A549 (cell line): Measurements from ENCODE around the gene PRLR. TPM values are rescaled to one million over a fixed set of nuclear protein-coding genes. Genes with fewer than 3 reads are reported as not detected.

Source experiments
- ATAC-seq, 2 experiments: fragments of 200-7000 bp in 1 of 2; fragments of >200 bp in 1 of 2; cut with Nextera tagmentation in 1 of 2; cut with Tn5 transposase in 1 of 2; 3 replicates each; pipeline versions ENCODE4 v1.8.0 to v1.9.1; 2018 to 2020; ENCODE audit warnings: mild to moderate bottlenecking in 1 of 2, moderate library complexity in 1 of 2
- CTCF ChIA-PET: fragments of 300-600 bp; sonication (Branson Sonifier 250); formaldehyde crosslinking; extraction: SDS; loops from one replicate; lab custom pipeline; 2021; ENCODE audit warnings: antibody characterized with exemption, inconsistent platforms; lab: Yijun Ruan, JAX
- POLR2A ChIA-PET: fragments of 350-600 bp; formaldehyde crosslinking; extraction: SDS; loops from one replicate; lab custom pipeline; 2021; ENCODE audit warnings: antibody characterized with exemption, inconsistent platforms; lab: Yijun Ruan, JAX
- DNase-seq, 2 experiments: peaks; one replicate each; pipeline versions ENCODE4 v3.0.0 to v3.0.0-alpha.2; 2011 to 2016; ENCODE audit warnings: low read depth in 1 of 2, low spot score in 1 of 2
- FAIRE-seq: peaks from 2 replicates; lab custom pipeline; 2011; peaks lifted over from hg19 to GRCh38; lab: Jason Lieb, UNC
- H3K27ac ChIP-seq, 2 experiments: fragments of >200 bp; sonication (Bioruptor Twin); formaldehyde crosslinking; 3 replicates each; pipeline ENCODE4 v1.5.1; 2016 to 2017
- H3K4me1 ChIP-seq: fragments of >200 bp; sonication (Bioruptor Twin); formaldehyde crosslinking; 3 replicates; pipeline ENCODE4 v1.6.1; 2016
- H3K4me2 ChIP-seq: fragments of >200 bp; sonication (Bioruptor Twin); formaldehyde crosslinking; 3 replicates; pipeline ENCODE4 v1.6.1; 2016
- H3K4me3 ChIP-seq: fragments of >200 bp; sonication (Bioruptor Twin); formaldehyde crosslinking; 3 replicates; pipeline ENCODE4 v1.5.1; 2016
- H3K9me3 ChIP-seq: fragments of >200 bp; sonication (Bioruptor Twin); formaldehyde crosslinking; 3 replicates; pipeline ENCODE4 v1.6.1; 2016
- ATOH8 ChIP-seq: fragments of 250-450 bp; sonication (Bioruptor Pico); IDR thresholded peaks from 2 replicates; pipeline ENCODE4 v1.5.0; 2020; ENCODE audit warnings: low read depth, mild to moderate bottlenecking, moderate library complexity
- CHD2 ChIP-seq: fragments of 150-350 bp; IDR thresholded peaks from 2 replicates; pipeline ENCODE4 v1.6.1; 2014; ENCODE audit warnings: low read length; ENCODE audit not compliant: partially characterized antibody
- EHMT2 ChIP-seq: fragments of 200-600 bp; sonication (generic); IDR thresholded peaks from 2 replicates; pipeline ENCODE4 v1.6.1; 2016; ENCODE audit warnings: antibody characterized with exemption, low read depth, mild to moderate bottlenecking, moderate library complexity
- ELK1 ChIP-seq: fragments of 150-350 bp; IDR thresholded peaks from 2 replicates; pipeline ENCODE4 v1.6.1; 2014; ENCODE audit warnings: low read depth, mild to moderate bottlenecking, low read length
- EP300 ChIP-seq, 2 experiments: fragments of >200 bp; sonication (Bioruptor Twin); formaldehyde crosslinking; IDR thresholded peaks; 2 replicates in 1 of 2; 3 replicates in 1 of 2; pipeline ENCODE4 v1.6.1; 2016 to 2017
- FOSL2 ChIP-seq, 2 experiments: fragments of 450-650 bp in 1 of 2; fragments of >200 bp in 1 of 2; sonication (Bioruptor Twin) in 1 of 2; formaldehyde crosslinking; IDR thresholded peaks; 2 replicates each; pipeline versions ENCODE4 v1.5.0 to v1.6.1; 2016 to 2020; ENCODE audit warnings: mild to moderate bottlenecking in 1 of 2, moderate library complexity in 1 of 2
- FOXS1 ChIP-seq: fragments of 250-450 bp; sonication (Bioruptor Pico); IDR thresholded peaks from 2 replicates; pipeline ENCODE4 v1.5.0; 2020; ENCODE audit warnings: mild to moderate bottlenecking, moderate library complexity
- HOXB13 ChIP-seq: fragments of 250-450 bp; sonication (Bioruptor Pico); IDR thresholded peaks from 2 replicates; pipeline ENCODE4 v1.5.0; 2020; ENCODE audit warnings: low read depth, mild to moderate bottlenecking, moderate library complexity
- MAFK ChIP-seq: fragments of 450-650 bp; IDR thresholded peaks from 2 replicates; pipeline ENCODE4 v1.6.1; 2014; ENCODE audit not compliant: partially characterized antibody
- MYC ChIP-seq: IDR thresholded peaks from 2 replicates; pipeline ENCODE4 v1.6.1; 2012; ENCODE audit warnings: mild to moderate bottlenecking, inconsistent platforms, low read length, improper control_type of control experiment, borderline replicate concordance
- NFE2L2 ChIP-seq: fragments of 150-350 bp; conservative IDR thresholded peaks from 2 replicates; pipeline ENCODE4 v1.6.1; 2014; ENCODE audit warnings: low read length
- NPAS2 ChIP-seq: fragments of 250-450 bp; sonication (Bioruptor Pico); IDR thresholded peaks from 2 replicates; pipeline ENCODE4 v1.8.0; 2022; ENCODE audit warnings: mild to moderate bottlenecking, moderate library complexity, borderline replicate concordance
- POLR2AphosphoS2 ChIP-seq: conservative IDR thresholded peaks from 2 replicates; pipeline ENCODE4 v1.6.1; 2012; ENCODE audit warnings: low read length, improper control_type of control experiment, inconsistent platforms
- RAD21 ChIP-seq, 2 experiments: fragments of >200 bp in 1 of 2; sonication (Bioruptor Twin) in 1 of 2; formaldehyde crosslinking in 1 of 2; IDR thresholded peaks in 1 of 2; conservative IDR thresholded peaks in 1 of 2; 2 replicates in 1 of 2; 3 replicates in 1 of 2; pipeline ENCODE4 v1.6.1; 2012 to 2018; ENCODE audit warnings: inconsistent platforms in 1 of 2
- RARB ChIP-seq: fragments of 250-450 bp; sonication (Bioruptor Pico); IDR thresholded peaks from 2 replicates; pipeline ENCODE4 v1.8.0; 2021; ENCODE audit warnings: mild to moderate bottlenecking, moderate library complexity
- REST ChIP-seq: fragments of 200-600 bp; sonication (generic); IDR thresholded peaks from 2 replicates; pipeline ENCODE4 v1.6.1; 2016; ENCODE audit warnings: antibody characterized with exemption, mild to moderate bottlenecking, moderate library complexity
- RFX5 ChIP-seq: fragments of 450-650 bp; IDR thresholded peaks from 2 replicates; pipeline ENCODE4 v1.7.1; 2014; ENCODE audit warnings: antibody characterized with exemption, mild to moderate bottlenecking, moderate library complexity
- RNF2 ChIP-seq: fragments of 200-600 bp; sonication (generic); IDR thresholded peaks from 2 replicates; pipeline ENCODE4 v1.6.1; 2016; ENCODE audit warnings: low read depth, mild to moderate bottlenecking, antibody characterized with exemption, moderate library complexity, borderline replicate concordance
- TP53 ChIP-seq: fragments of 250-450 bp; sonication (Bioruptor Pico); IDR thresholded peaks from 2 replicates; pipeline ENCODE4 v1.5.0; 2021; ENCODE audit warnings: mild to moderate bottlenecking, moderate library complexity
- ZNF302 ChIP-seq: fragments of 250-450 bp; sonication (Bioruptor Pico); IDR thresholded peaks from 2 replicates; pipeline ENCODE4 v1.9.0; 2021; ENCODE audit warnings: inconsistent platforms, mild to moderate bottlenecking, moderate library complexity
- ZSCAN20 ChIP-seq: fragments of 250-450 bp; sonication (Bioruptor Pico); IDR thresholded peaks from 2 replicates; pipeline ENCODE4 v1.8.0; 2022; ENCODE audit warnings: mild to moderate bottlenecking, moderate library complexity
- WGBS: methylation state at CpG from one replicate; pipeline ENCODE4 v1.1.6; 2017; ENCODE audit errors: missing lambda C conversion rate; 5-methylcytosine and 5-hydroxymethylcytosine counted together
- polyA plus RNA-seq, 4 experiments: library from polyadenylated mRNA; depleted of rRNA in 3 of 4; stranded (reverse); fragments of >200 nt; fragmentation: RNase III in 1 of 4; extraction: RNeasy Plus Mini Kit Qiagen cat#74134 plus additional on column Dnase treatment in 1 of 4; gene quantifications; 2 replicates in 3 of 4; 3 replicates in 1 of 4; pipeline ENCODE4 v1.2.3, GENCODE V29; 2011 to 2017
- TF ChIP-seq, protein P1 (sequence below): IDR thresholded peaks from 2 replicates; pipeline ENCODE4 v1.6.1; 2012; ENCODE audit warnings: low read depth, borderline replicate concordance

Gene PRLR
- polyA plus RNA-seq, 2 of the 4 experiments (the other 2 are of a cell fraction) = 0.09 TPM; not detected in 1

GRCh38 chr5:35082530-35082929, 147.8 kb downstream of the PRLR start:
- FAIRE-seq = no peak
- POLR2A ChIA-PET = no interaction called here
- WGBS = 23% methylated on average over 3 of the region's 3 CpGs
- no peak for TF ChIP-seq NPAS2
- no peak for TF ChIP-seq RNF2
- TF ChIP-seq, protein P1, sequence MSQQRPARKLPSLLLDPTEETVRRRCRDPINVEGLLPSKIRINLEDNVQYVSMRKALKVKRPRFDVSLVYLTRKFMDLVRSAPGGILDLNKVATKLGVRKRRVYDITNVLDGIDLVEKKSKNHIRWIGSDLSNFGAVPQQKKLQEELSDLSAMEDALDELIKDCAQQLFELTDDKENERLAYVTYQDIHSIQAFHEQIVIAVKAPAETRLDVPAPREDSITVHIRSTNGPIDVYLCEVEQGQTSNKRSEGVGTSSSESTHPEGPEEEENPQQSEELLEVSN = no peak
- TF ChIP-seq RFX5 = no peak
- no peak for TF ChIP-seq HOXB13 (CRISPR knock-in tag)
- no peak for TF ChIP-seq ATOH8 (CRISPR knock-in tag)
- TF ChIP-seq EP300 (IDR thresholded peaks at IDR 0.05) = no peak
- no peak for TF ChIP-seq FOXS1
- no peak for TF ChIP-seq MYC
- TF ChIP-seq RARB (CRISPR knock-in tag) = no peak
- no peak for TF ChIP-seq ELK1
- no peak for TF ChIP-seq MAFK
- no peak for TF ChIP-seq REST
- no peak for TF ChIP-seq NFE2L2
- TF ChIP-seq EHMT2 = no peak
- TF ChIP-seq, all 56 proteins: peak for 0
- ATAC-seq = no peak
- no peak for DNase-seq
- Histone ChIP-seq H3K4me2 (no peak overlapping the region), H3K4me1 (no peaks in the 10 kb centered on the region), H3K27ac (no peak overlapping the region), H3K9me3 (no peaks in the 10 kb centered on the region), H3K4me3 (no peak overlapping the region)
- CTCF ChIA-PET = interaction anchor here (0.7 to 1.0 kb wide), 2 partner anchors 39 to 620 kb away, joined by 3 read pairs; no protein-coding TSS in a partner anchor

- TF ChIP-seq RFX5 (no peak), ZNF302 (CRISPR knock-in tag) (no peak), RNF2 (no peak), RAD21 (conservative IDR thresholded peaks at IDR 0.05 in 1 of 2, IDR thresholded peaks at IDR 0.05 in 1 of 2) (no peak), EHMT2 (no peak), TP53 (CRISPR knock-in tag) (no peak), ZSCAN20 (CRISPR knock-in tag) (no peak), MAFK (no peak), ELK1 (no peak), FOSL2 (IDR thresholded peaks at IDR 0.05) (no peak), FOSL2 (CRISPR knock-in tag; IDR thresholded peaks at IDR 0.05) (no peak), POLR2AphosphoS2 (no peak), CHD2 (no peak)
- TF ChIP-seq, protein P1 = no peak
- Histone ChIP-seq H3K4me2 (no peak overlapping the region), H3K4me1 (no peaks in the 10 kb centered on the region), H3K9me3 (no peaks in the 10 kb centered on the region), H3K4me3 (no peak overlapping the region), H3K27ac (no peak overlapping the region)
- POLR2A ChIA-PET = no interaction called here
- DNase-seq = no peak
- FAIRE-seq = no peak
- CTCF ChIA-PET = no interaction called here
- 57% methylated on average over 6 of the region's 6 CpGs for WGBS
- ATAC-seq = no peak
Measured at GRCh38 chr5:35081134-35081533, 149.2 kb downstream of the PRLR start.
